DMS53 (cell line): Measurements from ENCODE around the gene GEMIN7.
"Not testable (repeated sequence)": the region's sequence is repeated elsewhere in the genome, so short reads cannot be mapped to it uniquely, and the experiment has no call there.

Experiments used
- DNase-seq: peaks from one replicate; lab custom pipeline; 2025; lab: John Stamatoyannopoulos, UW

The GEMIN7 gene

GRCh38 chr19:45104658-45105349 is 25.7 kb downstream of the GEMIN7 start:
- no peak for DNase-seq

- DNase-seq, result not testable (repeated sequence)
Measured at GRCh38 chr19:45106363-45106762, 27.3 kb downstream of the GEMIN7 start.

GRCh38 chr19:45107621-45108150 is 28.6 kb downstream of the GEMIN7 start:
- no peak for DNase-seq

- DNase-seq, result no peak
Measured at GRCh38 chr19:45110851-45111266, 31.8 kb downstream of the GEMIN7 start.

- DNase-seq, result no peak
Measured at GRCh38 chr19:45112111-45112827, 33.2 kb downstream of the GEMIN7 start.

- DNase-seq, result peak; percentile 90
Measured at GRCh38 chr19:45113628-45114027, 34.6 kb downstream of the GEMIN7 start.

- no peak for DNase-seq
Measured at GRCh38 chr19:45114116-45114515, 35.1 kb downstream of the GEMIN7 start.

GRCh38 chr19:45115809-45116615 is 37.0 kb downstream of the GEMIN7 start:
- DNase-seq, result no peak

GRCh38 chr19:45117167-45117594 is 38.1 kb downstream of the GEMIN7 start:
- peak; percentile 59 for DNase-seq

GRCh38 chr19:45117671-45118070 is 38.6 kb downstream of the GEMIN7 start:
- DNase-seq, result peak; percentile 60

- DNase-seq, result no peak
Measured at GRCh38 chr19:45118106-45118505, 39.0 kb downstream of the GEMIN7 start.

- not testable (repeated sequence) for DNase-seq
Measured at GRCh38 chr19:45118591-45119355, 39.7 kb downstream of the GEMIN7 start.

GRCh38 chr19:45119582-45119981 is 40.5 kb downstream of the GEMIN7 start:
- no peak for DNase-seq

GRCh38 chr19:45121827-45122345 is 42.8 kb downstream of the GEMIN7 start:
- no peak for DNase-seq

GRCh38 chr19:45122832-45123231 is 43.8 kb downstream of the GEMIN7 start:
- no peak for DNase-seq

GRCh38 chr19:45123440-45123850 is 44.4 kb downstream of the GEMIN7 start:
- peak; percentile 12 for DNase-seq

- DNase-seq, result no peak
Measured at GRCh38 chr19:45124021-45124420, 45.0 kb downstream of the GEMIN7 start.

GRCh38 chr19:45125360-45125759 is 46.3 kb downstream of the GEMIN7 start:
- DNase-seq, result no peak

- peak; percentile 79 for DNase-seq
Measured at GRCh38 chr19:45125975-45126493, 47.0 kb downstream of the GEMIN7 start.

GRCh38 chr19:45126654-45127053 is 47.6 kb downstream of the GEMIN7 start:
- DNase-seq, result no peak

- DNase-seq, result peak; percentile 19
Measured at GRCh38 chr19:45128146-45128545, 49.1 kb downstream of the GEMIN7 start.
